A673 (cell line): Measurements from ENCODE around the gene TMEM62. TPM values are rescaled to one million over a fixed set of nuclear protein-coding genes. Genes with fewer than 3 reads are reported as not detected.

ENCODE experiments used
- BruUV-seq: library from RNA; stranded (reverse); fragments of 400-500 nt; replicated peaks from 2 replicates; lab custom pipeline; 2021; lab: Mats Ljungman, UMichigan
- CTCF ChIA-PET: fragments of 300-600 bp; sonication (Branson Sonifier 250); formaldehyde crosslinking; loops from one replicate; lab custom pipeline; 2022; ENCODE audit warnings: antibody characterized with exemption; lab: Charles Lee
- POLR2A ChIA-PET: fragments of 300-600 bp; sonication (Branson Sonifier 250); formaldehyde crosslinking; loops from one replicate; lab custom pipeline; 2022; ENCODE audit warnings: antibody characterized with exemption; ENCODE audit not compliant: low non-redundant PET; lab: Charles Lee
- DNase-seq: peaks from one replicate; pipeline ENCODE4 v3.0.0-alpha.2; 2015; ENCODE audit warnings: low spot score
- H3K27ac ChIP-seq: fragments of 200-600 bp; sonication (generic); 2 replicates; pipeline ENCODE4 v1.5.1; 2016; ENCODE audit warnings: mixed run types, low read depth, mild to moderate bottlenecking, mixed read lengths, antibody characterized with exemption, low read length; ENCODE audit not compliant: poor library complexity, severe bottlenecking
- H3K27me3 ChIP-seq: fragments of 200-600 bp; sonication (generic); replicated peaks from 2 replicates; pipeline ENCODE4 v1.6.1; 2017; ENCODE audit warnings: mixed run types, low read depth, mild to moderate bottlenecking, mixed read lengths, antibody characterized with exemption, low read length; ENCODE audit not compliant: insufficient read depth, poor library complexity
- H3K36me3 ChIP-seq: fragments of 200-600 bp; sonication (generic); 2 replicates; pipeline ENCODE4 v1.6.1; 2016; ENCODE audit warnings: mixed run types, mild to moderate bottlenecking, mixed read lengths, antibody characterized with exemption, low read length; ENCODE audit not compliant: insufficient read depth, poor library complexity, severe bottlenecking
- H3K4me1 ChIP-seq: fragments of 200-600 bp; sonication (generic); 2 replicates; pipeline ENCODE4 v1.6.1; 2017; ENCODE audit warnings: mixed run types, mild to moderate bottlenecking, mixed read lengths, antibody characterized with exemption, low read length; ENCODE audit not compliant: insufficient read depth, poor library complexity, severe bottlenecking
- H3K4me3 ChIP-seq: fragments of 200-600 bp; sonication (generic); 2 replicates; pipeline ENCODE4 v1.5.1; 2016; ENCODE audit warnings: low read depth, mixed run types, mild to moderate bottlenecking, mixed read lengths, low read length; ENCODE audit not compliant: poor library complexity, severe bottlenecking
- H3K9me3 ChIP-seq: fragments of 200-600 bp; sonication (generic); 2 replicates; pipeline ENCODE4 v1.6.1; 2016; ENCODE audit warnings: mixed run types, low read depth, mild to moderate bottlenecking, mixed read lengths, antibody characterized with exemption, low read length; ENCODE audit not compliant: poor library complexity, severe bottlenecking
- EZH2 ChIP-seq: fragments of 200-600 bp; sonication (generic); IDR thresholded peaks from 2 replicates; pipeline ENCODE4 v1.6.1; 2017; ENCODE audit warnings: borderline replicate concordance, low read depth, mild to moderate bottlenecking, mixed read lengths, antibody characterized with exemption, low read length; ENCODE audit not compliant: poor library complexity, severe bottlenecking
- intact Hi-C: fragments of 100-400 bp; cut with micrococcal nuclease; formaldehyde crosslinking; loops from one replicate; pipeline ENCODE4 v1.10.0; 2022; ENCODE audit not compliant: unreplicated experiment
- total RNA-seq: library from RNA; stranded (reverse); gene quantifications from 2 replicates; pipeline ENCODE4 v1.2.3, GENCODE V29; 2021
- TF ChIP-seq, protein P1 (sequence below): fragments of 300-800, 200-600 bp; sonication (generic); conservative IDR thresholded peaks from 2 replicates; pipeline ENCODE4 v1.5.1; 2017; ENCODE audit warnings: low read depth, mild to moderate bottlenecking, antibody characterized with exemption, low read length, moderate library complexity, mixed read lengths

TMEM62 gene
- total RNA-seq, 1 experiment from 2014 or later, result 5.4 TPM

DNA sequence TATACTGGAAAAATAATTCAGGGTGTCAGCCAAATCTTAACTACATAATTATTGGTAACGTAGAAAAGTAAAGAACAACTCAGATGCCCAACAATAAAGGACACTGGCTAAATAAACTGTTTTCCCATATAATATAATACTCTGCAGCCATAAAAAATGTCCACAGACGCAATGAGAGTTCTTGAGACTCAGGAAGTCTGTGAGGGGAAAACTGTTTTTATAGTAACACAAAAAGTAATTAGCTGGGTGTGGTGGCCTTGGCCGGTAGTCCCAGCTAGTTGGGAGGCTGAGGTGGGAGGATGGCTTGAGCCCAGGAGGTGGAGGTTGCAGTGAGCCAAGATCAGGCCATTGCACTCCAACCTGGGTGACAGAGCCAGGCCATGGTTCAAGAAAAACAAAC, 22.0 kb upstream of the TMEM62 start:
- intact Hi-C loops, result no loop called here
- no peak overlapping the region for H3K4me3 ChIP-seq
- H3K27me3 ChIP-seq, result no peaks in the 10 kb centered on the region
- CTCF ChIA-PET, result no interaction called here
- H3K27ac ChIP-seq, result no peak overlapping the region
- POLR2A ChIA-PET, result no interaction called here
- no TSS peak for BruUV-seq
- DNase-seq, result no peak
- no peaks in the 10 kb centered on the region for H3K36me3 ChIP-seq
- no peaks in the 10 kb centered on the region for H3K9me3 ChIP-seq
- no peak for TF ChIP-seq EZH2
- TF ChIP-seq, protein P1, sequence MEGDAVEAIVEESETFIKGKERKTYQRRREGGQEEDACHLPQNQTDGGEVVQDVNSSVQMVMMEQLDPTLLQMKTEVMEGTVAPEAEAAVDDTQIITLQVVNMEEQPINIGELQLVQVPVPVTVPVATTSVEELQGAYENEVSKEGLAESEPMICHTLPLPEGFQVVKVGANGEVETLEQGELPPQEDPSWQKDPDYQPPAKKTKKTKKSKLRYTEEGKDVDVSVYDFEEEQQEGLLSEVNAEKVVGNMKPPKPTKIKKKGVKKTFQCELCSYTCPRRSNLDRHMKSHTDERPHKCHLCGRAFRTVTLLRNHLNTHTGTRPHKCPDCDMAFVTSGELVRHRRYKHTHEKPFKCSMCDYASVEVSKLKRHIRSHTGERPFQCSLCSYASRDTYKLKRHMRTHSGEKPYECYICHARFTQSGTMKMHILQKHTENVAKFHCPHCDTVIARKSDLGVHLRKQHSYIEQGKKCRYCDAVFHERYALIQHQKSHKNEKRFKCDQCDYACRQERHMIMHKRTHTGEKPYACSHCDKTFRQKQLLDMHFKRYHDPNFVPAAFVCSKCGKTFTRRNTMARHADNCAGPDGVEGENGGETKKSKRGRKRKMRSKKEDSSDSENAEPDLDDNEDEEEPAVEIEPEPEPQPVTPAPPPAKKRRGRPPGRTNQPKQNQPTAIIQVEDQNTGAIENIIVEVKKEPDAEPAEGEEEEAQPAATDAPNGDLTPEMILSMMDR, result no peak
- H3K4me1 ChIP-seq, result peaks cover 5% of the 10 kb centered on the region

DNA sequence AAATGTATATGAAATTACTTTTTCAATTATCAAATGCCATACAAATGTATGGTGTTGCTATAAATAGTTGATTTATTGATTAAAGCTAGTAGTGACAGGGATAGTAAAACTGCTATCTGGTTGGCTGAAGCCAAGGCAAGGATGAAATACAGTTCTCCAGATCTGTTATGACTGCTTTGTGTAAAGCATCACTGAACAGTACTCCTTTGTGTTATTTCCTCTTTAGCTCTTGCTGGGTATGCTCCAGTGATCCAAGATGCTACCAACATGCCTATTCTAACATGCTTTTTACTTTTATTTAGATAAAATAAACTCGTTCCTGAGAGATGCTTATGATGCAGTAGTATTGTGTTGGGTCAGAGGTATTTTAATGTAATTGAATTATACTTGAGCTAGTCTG, 15.1 kb upstream of the TMEM62 start:
- no peak for DNase-seq
- BruUV-seq, result no TSS peak
- Histone ChIP-seq H3K27ac (no peak overlapping the region), H3K36me3 (no peaks in the 10 kb centered on the region), H3K4me1 (no peaks in the 10 kb centered on the region), H3K9me3 (no peaks in the 10 kb centered on the region), H3K4me3 (no peak overlapping the region), H3K27me3 (peaks cover 26% of the 10 kb centered on the region)
- intact Hi-C loops, result no loop called here
- ChIA-PET POLR2A (no interaction called here), CTCF (no interaction called here)
- TF ChIP-seq, protein P1, result no peak
- no peak for TF ChIP-seq EZH2

GRCh38 chr15:43118829-43119228, 14.6 kb upstream of the TMEM62 start:
- DNase-seq, result no peak
- no peaks in the 10 kb centered on the region for H3K36me3 ChIP-seq
- peaks cover 26% of the 10 kb centered on the region for H3K27me3 ChIP-seq
- no peaks in the 10 kb centered on the region for H3K4me1 ChIP-seq
- H3K27ac ChIP-seq, result no peak overlapping the region
- ChIA-PET POLR2A (no interaction called here), CTCF (no interaction called here)
- no peaks in the 10 kb centered on the region for H3K9me3 ChIP-seq
- no peak for TF ChIP-seq EZH2
- TF ChIP-seq, protein P1, result no peak
- no peak overlapping the region for H3K4me3 ChIP-seq
- no TSS peak for BruUV-seq
- intact Hi-C loops, result no loop called here
